Pancreas (tissue), 10 donors: ENCODE data around the gene RNPEPL1. TPM values are rescaled to one million over a fixed set of nuclear protein-coding genes. Genes with fewer than 3 reads are reported as not detected.
"Not testable (repeated sequence)": the region's sequence is repeated elsewhere in the genome, so short reads cannot be mapped to it uniquely, and the experiment has no call there.

ENCODE experiments used
- ATAC-seq, 4 donors: fragments of 200-7000 bp; cut with Tn5 transposase; one replicate each; pipeline versions ENCODE4 v1.8.0 to v1.9.1; 2020; ENCODE audit warnings: mild to moderate bottlenecking in 4 of 4, moderate library complexity in 4 of 4
- DNase-seq, 6 donors: peaks; one replicate each; pipeline ENCODE4 v3.0.0-alpha.2; 2020
- FAIRE-seq: peaks from 2 replicates; lab custom pipeline; 2012; peaks lifted over from hg19 to GRCh38; lab: Jason Lieb, UNC
- H3K27ac ChIP-seq, 4 donors: fragments of 200-600 bp; sonication (generic); 1 replicate in 3 of 4; 2 replicates in 1 of 4; pipeline versions ENCODE4 v1.5.0 to v1.8.0; 2020
- H3K27me3 ChIP-seq, 4 donors: fragments of 200-600 bp; one replicate each; pipeline ENCODE4 v1.8.0; 2021
- H3K36me3 ChIP-seq, 3 donors: fragments of 200-600 bp; sonication (generic) in 1 of 3; one replicate each; pipeline versions ENCODE4 v1.5.0 to v1.8.0; 2020 to 2021
- H3K4me1 ChIP-seq, 3 donors: fragments of 200-600 bp; one replicate each; pipeline ENCODE4 v1.8.0; 2021
- H3K4me3 ChIP-seq, 4 donors: fragments of 200-600 bp; sonication (generic) in 2 of 4; one replicate each; pipeline versions ENCODE4 v1.5.0 to v1.8.0; 2020 to 2021
- H3K9me3 ChIP-seq, 4 donors: fragments of 200-600 bp; one replicate each; pipeline ENCODE4 v1.8.0; 2021
- CTCF ChIP-seq, 4 donors: fragments of 200-600 bp; sonication (generic) in 3 of 4; IDR thresholded peaks; one replicate each; pipeline versions ENCODE4 v1.5.0 to v1.8.0; 2021; ENCODE audit warnings: antibody characterized with exemption in 4 of 4
- WGBS, 2 donors: extraction: QIAGEN DNeasy Blood & Tissue Kit; methylation state at CpG; one replicate each; pipeline ENCODE4 v1.1.7; 2013; 5-methylcytosine and 5-hydroxymethylcytosine counted together
- intact Hi-C, 3 donors: fragments of 100-400 bp; cut with DNase I; formaldehyde crosslinking; loops; one replicate each; pipeline versions ENCODE4 v1.11.1 to v1.14.2; 2022
- polyA plus RNA-seq, 2 donors: library from polyadenylated mRNA; stranded (reverse); fragments of 200-250 nt; gene quantifications; one replicate each; pipeline ENCODE4 v1.2.3, GENCODE V29; 2013
- total RNA-seq, 6 donors: library from RNA; stranded (reverse); fragmentation: NEBNext Ultra II Directional in 4 of 6; extraction: Animal tissue kit (Norgen Biotek cat#: 25700) in 4 of 6; gene quantifications; one replicate each; pipeline versions ENCODE4 v1.2.1 to v1.2.4, GENCODE V29; 2021 to 2023
- donor health status: healthy with polysubstance abuse.
- donor health status: DM: no; HTN: no; CAD: no; lungs with moderate emphysema.
- donor health status: DM: no; HTN: no; CAD: no.
- donor health status: control.
- donor health status: control.
- donor health status: Bipolar disorder and iron deficiency.
- donor health status: DM: yes; HTN: yes; CAD: no.
- donor health status: DM: no; HTN: no; CAD: no.
- donor health status: DM: no; HTN: no; CAD: no.
- donor health status: DM: yes; HTN: yes; CAD: no.

Gene RNPEPL1
- total and polyA plus RNA-seq, 8 donors: 37.1 to 195 (median 43.9) TPM

- WGBS, 2 donors: 95 to 97% methylated on average over 43 of the region's 43 CpGs
- Histone ChIP-seq H3K36me3 (peaks cover 0 to 10% (median 0%) of the 10 kb centered on the region in 3 donors), H3K27me3 (no peaks in the 10 kb centered on the region), H3K4me1 (no peaks in the 10 kb centered on the region), H3K9me3 (no peaks in the 10 kb centered on the region), H3K27ac (no peak overlapping the region), H3K4me3 (no peak overlapping the region)
- ATAC-seq (no peak), DNase-seq (peak in 1 of 6 donors; percentile 36), FAIRE-seq (no peak)
- TF ChIP-seq CTCF (IDR thresholded peaks at IDR 0.05): no peak
- intact Hi-C loops: no loop called here
Measured at GRCh38 chr2:240538031-240538780, 30.1 kb upstream of the RNPEPL1 start.

- FAIRE-seq, H3K27me3 ChIP-seq, H3K4me1 ChIP-seq, H3K36me3 ChIP-seq, H3K4me3 ChIP-seq, intact Hi-C loops, H3K9me3 ChIP-seq, H3K27ac ChIP-seq, ATAC-seq: not testable (repeated sequence)
- 98% methylated on average over 17 of the region's 17 CpGs for WGBS, 2 donors
- DNase-seq: peak in 1 of 6 donors; percentile 14
Measured at GRCh38 chr2:240539101-240539500, 29.2 kb upstream of the RNPEPL1 start.

- no peaks in the 10 kb centered on the region for H3K9me3 ChIP-seq
- no peak overlapping the region for H3K27ac ChIP-seq
- no peak for DNase-seq
- intact Hi-C loops: no loop called here
- no peak for ATAC-seq
- no peak for TF ChIP-seq CTCF (IDR thresholded peaks at IDR 0.05)
- H3K36me3 ChIP-seq: peaks cover 0 to 10% (median 0%) of the 10 kb centered on the region in 3 donors
- no peak overlapping the region for H3K4me3 ChIP-seq
- H3K4me1 ChIP-seq: no peaks in the 10 kb centered on the region
- FAIRE-seq: no peak
- no peaks in the 10 kb centered on the region for H3K27me3 ChIP-seq
Measured at GRCh38 chr2:240539906-240540305, 28.4 kb upstream of the RNPEPL1 start.

GRCh38 chr2:240551288-240551687 lies 17.0 kb upstream of the RNPEPL1 start:
- FAIRE-seq (no peak), DNase-seq (peak in 3 of 6 donors; percentile 42 to 60 (median 51)), ATAC-seq (peak; percentile 76 to 94 (median 84))
- no peak for TF ChIP-seq CTCF (IDR thresholded peaks at IDR 0.05)
- Histone ChIP-seq H3K4me1 (no peaks in the 10 kb centered on the region), H3K36me3 (no peaks in the 10 kb centered on the region), H3K27ac (peak overlapping the region in 3 of 4 donors; percentile 30 to 68 (median 66)), H3K27me3 (no peaks in the 10 kb centered on the region), H3K9me3 (peaks cover 0 to 2% (median 0%) of the 10 kb centered on the region in 4 donors), H3K4me3 (no peak overlapping the region)
- WGBS, 2 donors: 37 to 43% methylated on average over 4 of the region's 4 CpGs
- intact Hi-C loops: no loop called here

- 48 to 59% methylated on average over 1 of the region's 1 CpG for WGBS, 2 donors
- Histone ChIP-seq H3K27ac (peak overlapping the region in 3 of 4 donors; percentile 30 to 68 (median 66)), H3K4me1 (no peaks in the 10 kb centered on the region), H3K36me3 (no peaks in the 10 kb centered on the region), H3K4me3 (no peak overlapping the region), H3K27me3 (no peaks in the 10 kb centered on the region), H3K9me3 (peaks cover 0 to 2% (median 0%) of the 10 kb centered on the region in 4 donors)
- no peak for TF ChIP-seq CTCF (IDR thresholded peaks at IDR 0.05)
- intact Hi-C loops: no loop called here
- DNase-seq: no peak
- no peak for FAIRE-seq
- no peak for ATAC-seq
Measured at GRCh38 chr2:240551811-240552210, 16.5 kb upstream of the RNPEPL1 start.
